Pancreas (tissue), 10 donors: ENCODE data around the gene ZNF407. TPM values are rescaled to one million over a fixed set of nuclear protein-coding genes. Genes with fewer than 3 reads are reported as not detected.

ENCODE experiments used
- ATAC-seq, 4 donors: fragments of 200-7000 bp; cut with Tn5 transposase; one replicate each; pipeline versions ENCODE4 v1.8.0 to v1.9.1; 2020; ENCODE audit warnings: mild to moderate bottlenecking in 4 of 4, moderate library complexity in 4 of 4
- DNase-seq, 6 donors: peaks; one replicate each; pipeline ENCODE4 v3.0.0-alpha.2; 2020
- FAIRE-seq: peaks from 2 replicates; lab custom pipeline; 2012; peaks lifted over from hg19 to GRCh38; lab: Jason Lieb, UNC
- H3K27ac ChIP-seq, 4 donors: fragments of 200-600 bp; sonication (generic); 1 replicate in 3 of 4; 2 replicates in 1 of 4; pipeline versions ENCODE4 v1.5.0 to v1.8.0; 2020
- H3K27me3 ChIP-seq, 4 donors: fragments of 200-600 bp; one replicate each; pipeline ENCODE4 v1.8.0; 2021
- H3K36me3 ChIP-seq, 3 donors: fragments of 200-600 bp; sonication (generic) in 1 of 3; one replicate each; pipeline versions ENCODE4 v1.5.0 to v1.8.0; 2020 to 2021
- H3K4me1 ChIP-seq, 3 donors: fragments of 200-600 bp; one replicate each; pipeline ENCODE4 v1.8.0; 2021
- H3K4me3 ChIP-seq, 4 donors: fragments of 200-600 bp; sonication (generic) in 2 of 4; one replicate each; pipeline versions ENCODE4 v1.5.0 to v1.8.0; 2020 to 2021
- H3K9me3 ChIP-seq, 4 donors: fragments of 200-600 bp; one replicate each; pipeline ENCODE4 v1.8.0; 2021
- WGBS, 2 donors: extraction: QIAGEN DNeasy Blood & Tissue Kit; methylation state at CpG; one replicate each; pipeline ENCODE4 v1.1.7; 2013; 5-methylcytosine and 5-hydroxymethylcytosine counted together
- intact Hi-C, 3 donors: fragments of 100-400 bp; cut with DNase I; formaldehyde crosslinking; loops; one replicate each; pipeline versions ENCODE4 v1.11.1 to v1.14.2; 2022
- polyA plus RNA-seq, 2 donors: library from polyadenylated mRNA; stranded (reverse); fragments of 200-250 nt; gene quantifications; one replicate each; pipeline ENCODE4 v1.2.3, GENCODE V29; 2013
- total RNA-seq, 6 donors: library from RNA; stranded (reverse); fragmentation: NEBNext Ultra II Directional in 4 of 6; extraction: Animal tissue kit (Norgen Biotek cat#: 25700) in 4 of 6; gene quantifications; one replicate each; pipeline versions ENCODE4 v1.2.1 to v1.2.4, GENCODE V29; 2021 to 2023
- TF ChIP-seq, protein P1 (sequence below), 4 donors: fragments of 200-600 bp; sonication (generic) in 3 of 4; IDR thresholded peaks; one replicate each; pipeline versions ENCODE4 v1.5.0 to v1.8.0; 2021; ENCODE audit warnings: antibody characterized with exemption in 4 of 4
- donor health status: healthy with polysubstance abuse.
- donor health status: DM: no; HTN: no; CAD: no; lungs with moderate emphysema.
- donor health status: DM: no; HTN: no; CAD: no.
- donor health status: control.
- donor health status: control.
- donor health status: Bipolar disorder and iron deficiency.
- donor health status: DM: yes; HTN: yes; CAD: no.
- donor health status: DM: no; HTN: no; CAD: no.
- donor health status: DM: no; HTN: no; CAD: no.
- donor health status: DM: yes; HTN: yes; CAD: no.

ZNF407 gene
- total and polyA plus RNA-seq, 8 donors = 2.7 to 10.0 (median 4.9) TPM

- no peak for ATAC-seq
- no peak for DNase-seq
- no peaks in the 10 kb centered on the region for H3K36me3 ChIP-seq
- H3K9me3 ChIP-seq = no peaks in the 10 kb centered on the region
- H3K4me3 ChIP-seq = no peak overlapping the region
- H3K27me3 ChIP-seq = no peaks in the 10 kb centered on the region
- no peak overlapping the region for H3K27ac ChIP-seq
- no peaks in the 10 kb centered on the region for H3K4me1 ChIP-seq
- WGBS, 2 donors = 85 to 94% methylated on average over 1 of the region's 1 CpG
- intact Hi-C loops = no loop called here
- TF ChIP-seq, protein P1, sequence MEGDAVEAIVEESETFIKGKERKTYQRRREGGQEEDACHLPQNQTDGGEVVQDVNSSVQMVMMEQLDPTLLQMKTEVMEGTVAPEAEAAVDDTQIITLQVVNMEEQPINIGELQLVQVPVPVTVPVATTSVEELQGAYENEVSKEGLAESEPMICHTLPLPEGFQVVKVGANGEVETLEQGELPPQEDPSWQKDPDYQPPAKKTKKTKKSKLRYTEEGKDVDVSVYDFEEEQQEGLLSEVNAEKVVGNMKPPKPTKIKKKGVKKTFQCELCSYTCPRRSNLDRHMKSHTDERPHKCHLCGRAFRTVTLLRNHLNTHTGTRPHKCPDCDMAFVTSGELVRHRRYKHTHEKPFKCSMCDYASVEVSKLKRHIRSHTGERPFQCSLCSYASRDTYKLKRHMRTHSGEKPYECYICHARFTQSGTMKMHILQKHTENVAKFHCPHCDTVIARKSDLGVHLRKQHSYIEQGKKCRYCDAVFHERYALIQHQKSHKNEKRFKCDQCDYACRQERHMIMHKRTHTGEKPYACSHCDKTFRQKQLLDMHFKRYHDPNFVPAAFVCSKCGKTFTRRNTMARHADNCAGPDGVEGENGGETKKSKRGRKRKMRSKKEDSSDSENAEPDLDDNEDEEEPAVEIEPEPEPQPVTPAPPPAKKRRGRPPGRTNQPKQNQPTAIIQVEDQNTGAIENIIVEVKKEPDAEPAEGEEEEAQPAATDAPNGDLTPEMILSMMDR (IDR thresholded peaks at IDR 0.05) = no peak
- FAIRE-seq = no peak
Observed at GRCh38 chr18:74857901-74858300, 260.2 kb downstream of the ZNF407 start.

- intact Hi-C loops = no loop called here
- TF ChIP-seq, protein P1 (IDR thresholded peaks at IDR 0.05) = no peak
- Histone ChIP-seq H3K4me1 (no peaks in the 10 kb centered on the region), H3K9me3 (no peaks in the 10 kb centered on the region), H3K27me3 (no peaks in the 10 kb centered on the region), H3K4me3 (no peak overlapping the region), H3K36me3 (no peaks in the 10 kb centered on the region), H3K27ac (no peak overlapping the region)
- ATAC-seq (no peak), FAIRE-seq (no peak), DNase-seq (no peak)
- 54 to 59% methylated on average over 4 of the region's 4 CpGs for WGBS, 2 donors
Observed at GRCh38 chr18:74861154-74861553, 263.5 kb downstream of the ZNF407 start.

DNA sequence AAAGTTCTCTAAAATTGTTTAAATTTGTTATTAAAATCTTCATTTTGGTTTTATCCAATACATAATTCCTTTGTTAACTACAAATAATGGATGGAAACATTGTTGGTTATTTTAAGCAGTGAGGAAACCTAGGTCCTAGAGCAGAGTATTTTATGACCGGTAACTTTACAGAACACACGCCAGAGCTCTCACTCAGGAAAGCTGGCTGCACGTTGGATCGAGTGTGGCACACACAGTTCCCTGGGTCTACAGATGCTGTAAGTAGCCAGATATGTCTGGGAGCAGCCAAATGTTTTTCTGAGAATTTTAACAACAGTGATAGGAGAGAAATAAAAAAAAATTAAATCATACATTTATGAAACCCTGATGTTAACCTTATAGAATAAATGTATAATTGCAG lies 264.4 kb downstream of the ZNF407 start:
- FAIRE-seq = no peak
- intact Hi-C loops = no loop called here
- DNase-seq = no peak
- no peak overlapping the region for H3K27ac ChIP-seq
- H3K4me3 ChIP-seq = no peak overlapping the region
- no peaks in the 10 kb centered on the region for H3K4me1 ChIP-seq
- WGBS, 2 donors = 89 to 94% methylated on average over 4 of the region's 4 CpGs
- no peak for ATAC-seq
- no peaks in the 10 kb centered on the region for H3K36me3 ChIP-seq
- no peaks in the 10 kb centered on the region for H3K27me3 ChIP-seq
- TF ChIP-seq, protein P1 (IDR thresholded peaks at IDR 0.05) = no peak
- H3K9me3 ChIP-seq = no peaks in the 10 kb centered on the region

DNA sequence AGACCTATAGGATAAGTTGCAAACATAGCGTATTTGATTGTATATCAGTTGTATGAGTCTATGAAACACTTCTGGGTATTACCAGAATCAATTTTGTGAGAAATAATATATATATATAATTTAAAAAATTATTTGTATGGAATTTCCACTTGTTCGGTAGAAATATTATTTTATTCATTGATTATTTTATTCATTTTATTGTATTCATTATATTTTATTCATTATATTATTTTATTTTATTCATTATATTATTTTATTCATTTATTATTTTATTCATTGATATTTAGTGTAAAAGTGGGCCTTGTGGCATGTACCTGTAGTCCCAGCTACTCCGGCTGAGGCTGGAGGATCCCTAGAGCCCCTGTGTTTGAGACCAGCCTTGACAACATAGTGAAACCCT lies 268.9 kb downstream of the ZNF407 start:
- Histone ChIP-seq H3K27me3 (no peaks in the 10 kb centered on the region), H3K27ac (no peak overlapping the region), H3K36me3 (no peaks in the 10 kb centered on the region), H3K4me1 (no peaks in the 10 kb centered on the region), H3K9me3 (no peaks in the 10 kb centered on the region), H3K4me3 (no peak overlapping the region)
- peak; percentile 70 for FAIRE-seq
- TF ChIP-seq, protein P1 (IDR thresholded peaks at IDR 0.05) = no peak
- WGBS, 2 donors = 97 to 98% methylated on average over 3 of the region's 3 CpGs
- DNase-seq = no peak
- no peak for ATAC-seq
- intact Hi-C loops = no loop called here

- FAIRE-seq (no peak), ATAC-seq (no peak), DNase-seq (no peak)
- WGBS, 2 donors = 91 to 96% methylated on average over 4 of the region's 4 CpGs
- TF ChIP-seq, protein P1 (IDR thresholded peaks at IDR 0.05) = no peak
- H3K36me3 ChIP-seq = no peaks in the 10 kb centered on the region
- no peaks in the 10 kb centered on the region for H3K27me3 ChIP-seq
- no peak overlapping the region for H3K27ac ChIP-seq
- no peaks in the 10 kb centered on the region for H3K9me3 ChIP-seq
- H3K4me3 ChIP-seq = no peak overlapping the region
- no peaks in the 10 kb centered on the region for H3K4me1 ChIP-seq
- intact Hi-C loops = no loop called here
Observed at GRCh38 chr18:74868461-74868860, 270.8 kb downstream of the ZNF407 start.
